GM18511 (cell line): ENCODE data around the gene NHLRC4.
A peak's percentile ranks its signal among the peaks of the same experiment; 100 is the strongest.

Experiments
- ATAC-seq: cut with Tn5 transposase; IDR thresholded peaks from one replicate; pipeline ENCODE4 v1.9.1; 2021; ENCODE audit warnings: mild to moderate bottlenecking, moderate library complexity; ENCODE audit not compliant: unreplicated experiment

Gene NHLRC4

GRCh38 chr16:566475-567372, at the start of gene NHLRC4:
TSS of gene NHLRC4 (plus strand) at chr16:567005. CDS start at chr16:568048, 1,043 bp downstream.
- peak; percentile 65 for ATAC-seq

- ATAC-seq: no peak
Observed at GRCh38 chr16:518858-519257, 47.9 kb upstream of the NHLRC4 start.

GRCh38 chr16:519425-519824, 47.4 kb upstream of the NHLRC4 start:
- ATAC-seq: no peak

GRCh38 chr16:519841-520687, 46.7 kb upstream of the NHLRC4 start:
- ATAC-seq: no peak

GRCh38 chr16:520847-521246, 46.0 kb upstream of the NHLRC4 start:
- no peak for ATAC-seq

- no peak for ATAC-seq
Observed at GRCh38 chr16:521381-522210, 45.2 kb upstream of the NHLRC4 start.

GRCh38 chr16:522320-523096, 44.3 kb upstream of the NHLRC4 start:
- no peak for ATAC-seq

GRCh38 chr16:523097-523741, 43.6 kb upstream of the NHLRC4 start:
- ATAC-seq: no peak

GRCh38 chr16:524274-525040, 42.3 kb upstream of the NHLRC4 start:
- ATAC-seq: no peak

- ATAC-seq: no peak
Observed at GRCh38 chr16:525123-525519, 41.7 kb upstream of the NHLRC4 start.

GRCh38 chr16:525520-526180, 41.2 kb upstream of the NHLRC4 start:
- ATAC-seq: no peak

- no peak for ATAC-seq
Observed at GRCh38 chr16:526181-527014, 40.4 kb upstream of the NHLRC4 start.

- ATAC-seq: peak; percentile 72
Observed at GRCh38 chr16:527015-527903, 39.5 kb upstream of the NHLRC4 start, which contains the start of gene CAPN15. TSS of gene CAPN15 (plus strand) at chr16:527712. CDS start at chr16:546839, 19,127 bp downstream.

- no peak for ATAC-seq
Observed at GRCh38 chr16:528111-529011, 38.4 kb upstream of the NHLRC4 start.

GRCh38 chr16:529012-529575, 37.7 kb upstream of the NHLRC4 start:
- ATAC-seq: no peak
